GM12878 (cell line): Measurements from ENCODE around the gene MEIOSIN. TPM values are rescaled to one million over a fixed set of nuclear protein-coding genes. Genes with fewer than 3 reads are reported as not detected.

ENCODE experiments used
- ATAC-seq: fragments of 200-7000 bp; cut with Tn5 transposase; 3 replicates; pipeline ENCODE4 v1.9.1; 2020; ENCODE audit warnings: mild to moderate bottlenecking, moderate library complexity
- BruUV-seq: library from RNA; stranded (reverse); fragments of 400-500 nt; replicated peaks from 2 replicates; lab custom pipeline; 2021; lab: Mats Ljungman, UMichigan
- CTCF ChIA-PET: fragments of 300-600 bp; sonication (Branson Sonifier 250); formaldehyde crosslinking; extraction: SDS; loops from one replicate; lab custom pipeline; 2021; ENCODE audit warnings: inconsistent platforms; lab: Yijun Ruan, JAX
- POLR2A ChIA-PET: fragments of 350-600 bp; formaldehyde crosslinking; extraction: SDS; loops from one replicate; lab custom pipeline; 2021; ENCODE audit warnings: inconsistent platforms; lab: Charles Lee
- RAD21 ChIA-PET: fragments of 300-600 bp; sonication (Branson Sonifier 250); formaldehyde crosslinking; loops from one replicate; lab custom pipeline; 2023; ENCODE audit warnings: antibody characterized with exemption; ENCODE audit not compliant: unreplicated experiment; lab: Charles Lee
- SMC1A ChIA-PET: fragments of 300-600 bp; sonication (Branson Sonifier 250); formaldehyde crosslinking; loops from one replicate; lab custom pipeline; 2023; ENCODE audit not compliant: unreplicated experiment, uncharacterized antibody; lab: Charles Lee
- DNase-seq: peaks from one replicate; pipeline ENCODE4 v3.0.0-alpha.2; 2011; ENCODE audit warnings: low read depth, low spot score
- FAIRE-seq: peaks from 3 replicates; lab custom pipeline; 2011; peaks lifted over from hg19 to GRCh38; lab: Jason Lieb, UNC
- H2AFZ ChIP-seq: 2 replicates; pipeline ENCODE4 v1.6.0; 2011; ENCODE audit warnings: low read depth, low read length, control low read depth; ENCODE audit not compliant: control insufficient read depth
- H3K27ac ChIP-seq: 2 replicates; pipeline ENCODE4 v1.5.1; 2011; ENCODE audit warnings: control low read depth; ENCODE audit not compliant: control insufficient read depth, insufficient read depth
- H3K27me3 ChIP-seq, 2 experiments: replicated peaks in 1 of 2; 2 replicates each; pipeline versions ENCODE4 v1.6.0 to v1.6.1; 2011; ENCODE audit warnings: low read length in 1 of 2; ENCODE audit not compliant: control insufficient read depth in 2 of 2, insufficient read depth in 2 of 2
- H3K36me3 ChIP-seq, 2 experiments: 2 replicates each; pipeline ENCODE4 v1.5.1; 2011; ENCODE audit warnings: low read length in 1 of 2; ENCODE audit not compliant: control insufficient read depth in 2 of 2, insufficient read depth in 2 of 2
- H3K4me1 ChIP-seq: 2 replicates; pipeline ENCODE4 v1.6.1; 2011; ENCODE audit warnings: mild to moderate bottlenecking, low read length, moderate library complexity, mixed read lengths; ENCODE audit not compliant: control insufficient read depth, insufficient read depth
- H3K4me2 ChIP-seq: 2 replicates; pipeline ENCODE4 v1.6.0; 2011; ENCODE audit warnings: control low read depth; ENCODE audit not compliant: control insufficient read depth, insufficient read depth
- H3K4me3 ChIP-seq: fragments of 200-600 bp; sonication (generic); 2 replicates; pipeline ENCODE4 v1.5.1; 2016
- H3K79me2 ChIP-seq: 2 replicates; pipeline ENCODE4 v1.6.0; 2011; ENCODE audit warnings: low read length; ENCODE audit not compliant: control insufficient read depth, insufficient read depth
- H3K9ac ChIP-seq: 2 replicates; pipeline ENCODE4 v1.8.0; 2011; ENCODE audit warnings: low read length, control low read depth, mixed read lengths; ENCODE audit not compliant: control insufficient read depth, insufficient read depth
- H3K9me3 ChIP-seq: replicated peaks from 3 replicates; pipeline ENCODE4 v1.5.1; 2011; ENCODE audit warnings: mild to moderate bottlenecking, low read length; ENCODE audit not compliant: control insufficient read depth, insufficient read depth
- H4K20me1 ChIP-seq: 2 replicates; pipeline ENCODE4 v1.6.0; 2011; ENCODE audit not compliant: control insufficient read depth, insufficient read depth
- NFIC ChIP-seq: IDR thresholded peaks from 2 replicates; pipeline ENCODE4 v1.6.1; 2012; ENCODE audit warnings: low read depth, mild to moderate bottlenecking, inconsistent platforms, low read length, moderate library complexity
- PML ChIP-seq: IDR thresholded peaks from 2 replicates; pipeline ENCODE4 v1.6.1; 2012; ENCODE audit warnings: low read length, inconsistent platforms
- SREBF2 ChIP-seq: IDR thresholded peaks from 2 replicates; pipeline ENCODE4 v1.6.1; 2012; ENCODE audit warnings: mild to moderate bottlenecking, low read length
- TCF3 ChIP-seq: IDR thresholded peaks from 2 replicates; pipeline ENCODE4 v1.6.1; 2012; ENCODE audit warnings: low read depth, mild to moderate bottlenecking, low read length, borderline replicate concordance; ENCODE audit not compliant: insufficient read depth
- ZNF217 ChIP-seq: fragments of 450-650 bp; IDR thresholded peaks from 2 replicates; pipeline ENCODE4 v1.6.1; 2017; ENCODE audit warnings: antibody characterized with exemption, mild to moderate bottlenecking
- WGBS: methylation state at CpG from one replicate; pipeline ENCODE4 v1.1.6; 2016; ENCODE audit warnings: low lambda C conversion rate; ENCODE audit not compliant: insufficient replicate concordance, insufficient coverage; ENCODE audit errors: missing lambda C conversion rate; 5-methylcytosine and 5-hydroxymethylcytosine counted together
- in situ Hi-C: fragments of 300-500 bp; cut with MboI; formaldehyde crosslinking; loops from 9 replicates; pipeline ENCODE4 v1.14.3; 2018; ENCODE audit warnings: mixed read lengths
- intact Hi-C: fragments of 100-400 bp; cut with micrococcal nuclease; formaldehyde crosslinking; loops from one replicate; pipeline ENCODE4 v1.14.2; 2022; ENCODE audit not compliant: unreplicated experiment
- polyA plus RNA-seq, 11 experiments: library from polyadenylated mRNA; depleted of rRNA in 4 of 11; unstranded in 6 of 11; stranded (reverse) in 5 of 11; fragments of >200 nt; fragmentation: Nextera tagmentation in 4 of 11; fragmentation: Illumina TruSeq in 1 of 11; extraction: Ambion mirVana in 4 of 11; extraction: Trizol in 1 of 11; gene quantifications; 1 replicate in 1 of 11; 2 replicates in 10 of 11; pipeline versions ENCODE4 v1.2.1 to v1.2.3, GENCODE V29; 2011 to 2016; ENCODE audit warnings: inconsistent platforms in 2 of 11, missing spikeins in 2 of 11, low read depth in 1 of 11
- total RNA-seq, 4 experiments: library from RNA; depleted of rRNA in 3 of 4; stranded (reverse); fragments of >200 nt in 3 of 4; fragmentation: Illumina TruSeq in 1 of 4; extraction: Trizol in 1 of 4; gene quantifications; 2 replicates each; pipeline versions ENCODE4 v1.2.1 to v1.2.3, GENCODE V29; 2013 to 2021

The MEIOSIN gene
- total and polyA plus RNA-seq, 10 of the 15 experiments (the other 5 are each of a cell fraction or from before 2014, with no cell fraction given): 0.05 to 0.66 (median 0.14) TPM; not detected in 4

GRCh38 chr19:45716359-45717130, 16.7 kb upstream of the MEIOSIN start:
- peak overlapping the region; percentile 97 for H3K27ac ChIP-seq
- ChIA-PET SMC1A (interaction anchor here (0.6 to 4.9 kb wide), 16 partner anchors 10 to 238 kb away, joined by 3 to 35 read pairs (median 4); partner anchors contain the start of genes DMWD, FBXO46, QPCTL and SIX5), POLR2A (interaction anchor here (0.5 to 5.9 kb wide), 19 partner anchors 9 to 1910 kb away, joined by 3 to 58 read pairs (median 4); partner anchors contain the start of genes FBXO46, QPCTL, SIX5 and SNRPD2), CTCF (interaction anchor here (0.7 to 4.8 kb wide), 15 partner anchors 10 to 204 kb away, joined by 3 to 53 read pairs (median 6); partner anchors contain the start of genes FBXO46, GIPR, QPCTL and SIX5), RAD21 (interaction anchor here (0.6 to 2.6 kb wide), 15 partner anchors 9 to 238 kb away, joined by 3 to 25 read pairs (median 4); partner anchors contain the start of genes FBXO46, GIPR, QPCTL and SIX5)
- WGBS: under 1% methylated on average over 24 of the region's 24 CpGs
- peak overlapping the region; percentile 92 for H3K4me2 ChIP-seq
- ATAC-seq: peak; percentile 4
- intact Hi-C loops (no loop called here), in situ Hi-C loops (no loop called here)
- FAIRE-seq: peak; percentile 62
- peak overlapping the region; percentile 95 for H3K4me3 ChIP-seq
- peak overlapping the region; percentile 19 for H2AFZ ChIP-seq
- H3K79me2 ChIP-seq: peaks cover 74% of the 10 kb centered on the region
- TSS peak; percentile 61 for BruUV-seq
- H3K27me3 ChIP-seq: no peaks in the 10 kb centered on the region
- peaks cover 13% of the 10 kb centered on the region for H3K4me1 ChIP-seq
- no peaks in the 10 kb centered on the region for H4K20me1 ChIP-seq
- no peak for TF ChIP-seq ZNF217
- TF ChIP-seq NFIC: 0 out of 2 replicates have a peak, but pooled peaks have one; percentile 11
- TF ChIP-seq SREBF2: no peak
- TF ChIP-seq TCF3: no peak
- peak; percentile 23; the same call in 1 of the 2 replicates for TF ChIP-seq PML
- peaks cover 16 to 17% of the 10 kb centered on the region in 2 experiments; a peak in 3 of 4 replicates for H3K36me3 ChIP-seq
- DNase-seq: no peak
- peak overlapping the region; percentile 99 for H3K9ac ChIP-seq
- no peaks in the 10 kb centered on the region for H3K9me3 ChIP-seq
